NCI-H2029 treated with DMSO at 0.1 percent for 48 hours (cell line): ENCODE measurements around the gene DNAJB8.

Experiments
- DNase-seq: peaks from one replicate; lab custom pipeline; 2025; lab: John Stamatoyannopoulos, UW

Gene DNAJB8

GRCh38 chr3:128482666-128483656 is 16.3 kb upstream of the DNAJB8 start:
- no peak for DNase-seq

- no peak for DNase-seq
Observed at GRCh38 chr3:128482175-128482574, 15.5 kb upstream of the DNAJB8 start.

GRCh38 chr3:128481438-128481942 is 14.8 kb upstream of the DNAJB8 start:
- DNase-seq: no peak

GRCh38 chr3:128480717-128481437 is 14.2 kb upstream of the DNAJB8 start:
- no peak for DNase-seq

- DNase-seq: no peak
Observed at GRCh38 chr3:128480278-128480677, 13.6 kb upstream of the DNAJB8 start.

- DNase-seq: no peak
Observed at GRCh38 chr3:128479558-128480086, 12.9 kb upstream of the DNAJB8 start.

GRCh38 chr3:128478576-128479506 is 12.2 kb upstream of the DNAJB8 start:
- DNase-seq: no peak

GRCh38 chr3:128476659-128477058 is 10.0 kb upstream of the DNAJB8 start:
- no peak for DNase-seq

- no peak for DNase-seq
Observed at GRCh38 chr3:128475355-128475754, 8.7 kb upstream of the DNAJB8 start.

- no peak for DNase-seq
Observed at GRCh38 chr3:128473737-128474136, 7.0 kb upstream of the DNAJB8 start.

GRCh38 chr3:128473180-128473519 is 6.5 kb upstream of the DNAJB8 start:
- no peak for DNase-seq

- no peak for DNase-seq
Observed at GRCh38 chr3:128472449-128473179, 5.9 kb upstream of the DNAJB8 start.

GRCh38 chr3:128471720-128472119 is 5.0 kb upstream of the DNAJB8 start:
- DNase-seq: no peak

GRCh38 chr3:128471110-128471509 is 4.4 kb upstream of the DNAJB8 start:
- no peak for DNase-seq

- DNase-seq: no peak
Observed at GRCh38 chr3:128470134-128470899, 3.6 kb upstream of the DNAJB8 start.

- DNase-seq: no peak
Observed at GRCh38 chr3:128469556-128469955, 2.9 kb upstream of the DNAJB8 start.

- no peak for DNase-seq
Observed at GRCh38 chr3:128468791-128469527, 2.3 kb upstream of the DNAJB8 start.

GRCh38 chr3:128468285-128468790 is 1.6 kb upstream of the DNAJB8 start:
- DNase-seq: no peak

- no peak for DNase-seq
Observed at GRCh38 chr3:128464702-128465101, 2.0 kb downstream of the DNAJB8 start.
